GM18867 (cell line): Measurements from ENCODE around the gene AGAP2.

Source experiments
- ATAC-seq: cut with Tn5 transposase; IDR thresholded peaks from one replicate; pipeline ENCODE4 v1.9.1; 2021; ENCODE audit warnings: mild to moderate bottlenecking, moderate library complexity; ENCODE audit not compliant: unreplicated experiment

Gene AGAP2

GRCh38 chr12:57754411-57755193 is 16.1 kb upstream of the AGAP2 start, which contains the start of gene MARCHF9:
MARCHF9 (plus strand) TSS chr12:57755103; CDS start chr12:57755529, 426 bp downstream.
- peak; percentile 41 for ATAC-seq

GRCh38 chr12:57753756-57754337 is 15.3 kb upstream of the AGAP2 start:
- ATAC-seq, result no peak

- no peak for ATAC-seq
Measured at GRCh38 chr12:57752668-57753000, 14.1 kb upstream of the AGAP2 start.

- peak; percentile 68 for ATAC-seq
Measured at GRCh38 chr12:57751788-57752667, 13.5 kb upstream of the AGAP2 start, which contains the start of gene CDK4. CDK4 (minus strand) TSS chr12:57752310; CDS start chr12:57751717, 593 bp downstream.

GRCh38 chr12:57751432-57751787 is 12.9 kb upstream of the AGAP2 start:
- ATAC-seq, result no peak

- ATAC-seq, result no peak
Measured at GRCh38 chr12:57750561-57751431, 12.3 kb upstream of the AGAP2 start.

- no peak for ATAC-seq
Measured at GRCh38 chr12:57749061-57749460, 10.5 kb upstream of the AGAP2 start.

GRCh38 chr12:57746025-57746424 is 7.5 kb upstream of the AGAP2 start:
- no peak for ATAC-seq

- no peak for ATAC-seq
Measured at GRCh38 chr12:57745485-57745881, 6.9 kb upstream of the AGAP2 start.

GRCh38 chr12:57744777-57745484 is 6.4 kb upstream of the AGAP2 start, which contains the start of gene TSPAN31:
TSPAN31 (plus strand) TSS chr12:57745039; CDS start chr12:57745155, 116 bp downstream.
- ATAC-seq, result peak; percentile 81

GRCh38 chr12:57744194-57744776 is 5.7 kb upstream of the AGAP2 start:
- ATAC-seq, result peak; percentile 39

GRCh38 chr12:57743769-57744168 is 5.2 kb upstream of the AGAP2 start:
- no peak for ATAC-seq

GRCh38 chr12:57741844-57742738 is 3.5 kb upstream of the AGAP2 start:
- ATAC-seq, result peak; percentile 53

- ATAC-seq, result no peak
Measured at GRCh38 chr12:57741413-57741789, 2.9 kb upstream of the AGAP2 start.

GRCh38 chr12:57740656-57741412 is 2.3 kb upstream of the AGAP2 start:
- peak; percentile 53 for ATAC-seq

- no peak for ATAC-seq
Measured at GRCh38 chr12:57739914-57740538, 1.5 kb upstream of the AGAP2 start.

- no peak for ATAC-seq
Measured at GRCh38 chr12:57739387-57739786, 845 bp upstream of the AGAP2 start.
